Measurements from ENCODE around the gene SLK. TPM values are rescaled to one million over a fixed set of nuclear protein-coding genes. Genes with fewer than 3 reads are reported as not detected.

The SLK gene
- total RNA-seq, 4 donors from 2014 or later = 57.7 to 76.9 (median 64.5) TPM

GRCh38 chr10:104035194-104036068 is 68.5 kb downstream of the SLK start:
- TF ChIP-seq, protein P1, sequence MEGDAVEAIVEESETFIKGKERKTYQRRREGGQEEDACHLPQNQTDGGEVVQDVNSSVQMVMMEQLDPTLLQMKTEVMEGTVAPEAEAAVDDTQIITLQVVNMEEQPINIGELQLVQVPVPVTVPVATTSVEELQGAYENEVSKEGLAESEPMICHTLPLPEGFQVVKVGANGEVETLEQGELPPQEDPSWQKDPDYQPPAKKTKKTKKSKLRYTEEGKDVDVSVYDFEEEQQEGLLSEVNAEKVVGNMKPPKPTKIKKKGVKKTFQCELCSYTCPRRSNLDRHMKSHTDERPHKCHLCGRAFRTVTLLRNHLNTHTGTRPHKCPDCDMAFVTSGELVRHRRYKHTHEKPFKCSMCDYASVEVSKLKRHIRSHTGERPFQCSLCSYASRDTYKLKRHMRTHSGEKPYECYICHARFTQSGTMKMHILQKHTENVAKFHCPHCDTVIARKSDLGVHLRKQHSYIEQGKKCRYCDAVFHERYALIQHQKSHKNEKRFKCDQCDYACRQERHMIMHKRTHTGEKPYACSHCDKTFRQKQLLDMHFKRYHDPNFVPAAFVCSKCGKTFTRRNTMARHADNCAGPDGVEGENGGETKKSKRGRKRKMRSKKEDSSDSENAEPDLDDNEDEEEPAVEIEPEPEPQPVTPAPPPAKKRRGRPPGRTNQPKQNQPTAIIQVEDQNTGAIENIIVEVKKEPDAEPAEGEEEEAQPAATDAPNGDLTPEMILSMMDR (IDR thresholded peaks at IDR 0.05) = no peak

GRCh38 chr10:104036069-104036384 is 69.1 kb downstream of the SLK start:
- TF ChIP-seq, protein P1 (IDR thresholded peaks at IDR 0.05) = no peak
- no peak for TF ChIP-seq POLR2A (IDR thresholded peaks at IDR 0.05)
- Histone ChIP-seq H3K36me3 (peaks cover 4 to 5% of the 10 kb centered on the region in 2 donors), H3K27me3 (no peaks in the 10 kb centered on the region), H3K4me1 (no peaks in the 10 kb centered on the region), H3K9me3 (no peaks in the 10 kb centered on the region), H3K27ac (no peak overlapping the region), H3K4me3 (replicated peaks in 1 of 3) (no peak overlapping the region)
- no peak for DNase-seq
- intact Hi-C loops (cut with DNase I) = no loop called here
- WGBS, 2 donors = 47 to 71% methylated on average over 2 to 3 of the region's 3 CpGs

More at GRCh38 chr10:104035194-104036068, 68.5 kb downstream of the SLK start:
- intact Hi-C loops (cut with DNase I) = no loop called here
- H3K9me3 ChIP-seq = no peaks in the 10 kb centered on the region
- DNase-seq = no peak
- H3K27ac ChIP-seq = no peak overlapping the region
- H3K36me3 ChIP-seq = peaks cover 4 to 5% of the 10 kb centered on the region in 2 donors
- no peak overlapping the region for H3K4me3 ChIP-seq (replicated peaks in 1 of 3)
- no peaks in the 10 kb centered on the region for H3K27me3 ChIP-seq
- WGBS, 2 donors = 84% methylated on average over 15 to 17 of the region's 18 CpGs
- no peaks in the 10 kb centered on the region for H3K4me1 ChIP-seq

DNA sequence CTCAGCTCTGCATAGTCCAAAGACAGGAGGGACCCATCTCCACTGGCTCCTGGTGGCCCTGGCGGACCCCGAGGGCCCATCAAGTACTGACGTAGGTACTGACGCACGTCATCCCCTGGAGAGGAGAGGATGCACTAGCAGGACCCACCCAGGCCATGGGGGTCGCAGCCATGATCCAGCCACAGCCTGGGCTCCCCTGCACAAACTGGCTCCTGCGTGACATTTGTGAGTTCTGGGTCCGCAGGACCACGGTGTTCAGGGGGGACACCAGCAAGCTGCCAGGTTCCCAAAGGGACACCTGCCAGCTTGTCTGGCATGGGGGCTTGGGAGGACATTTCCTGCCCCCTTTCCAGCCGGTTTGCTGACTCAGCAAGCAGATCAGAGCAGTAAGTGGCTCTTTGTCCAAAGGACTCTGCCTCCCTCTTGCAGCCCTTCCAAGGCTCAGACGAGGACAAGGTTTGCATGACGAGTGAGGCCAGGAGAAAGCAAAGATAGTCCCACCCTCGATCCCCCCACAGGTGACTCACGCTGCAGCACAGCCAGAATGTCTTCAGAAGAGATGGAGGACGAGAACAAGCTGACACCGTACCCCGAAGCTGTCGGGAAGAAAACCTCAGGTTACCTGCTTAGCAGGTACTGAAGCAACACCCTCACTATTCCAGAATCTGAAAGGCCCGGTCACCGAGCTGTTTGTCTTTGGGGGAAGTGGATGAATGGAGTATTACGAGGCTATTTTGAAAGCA is 69.7 kb downstream of the SLK start:
- Histone ChIP-seq H3K4me1 (no peaks in the 10 kb centered on the region), H3K27me3 (no peaks in the 10 kb centered on the region), H3K4me3 (replicated peaks in 1 of 3) (no peak overlapping the region), H3K9me3 (no peaks in the 10 kb centered on the region), H3K27ac (no peak overlapping the region), H3K36me3 (peaks cover 4 to 5% of the 10 kb centered on the region in 2 donors)
- WGBS, 2 donors = 66 to 75% methylated on average over 16 to 19 of the region's 21 CpGs
- DNase-seq = no peak
- intact Hi-C loops (cut with DNase I) = no loop called here
- TF ChIP-seq POLR2A (IDR thresholded peaks at IDR 0.05) = no peak
- TF ChIP-seq, protein P1 (IDR thresholded peaks at IDR 0.05) = no peak

DNA sequence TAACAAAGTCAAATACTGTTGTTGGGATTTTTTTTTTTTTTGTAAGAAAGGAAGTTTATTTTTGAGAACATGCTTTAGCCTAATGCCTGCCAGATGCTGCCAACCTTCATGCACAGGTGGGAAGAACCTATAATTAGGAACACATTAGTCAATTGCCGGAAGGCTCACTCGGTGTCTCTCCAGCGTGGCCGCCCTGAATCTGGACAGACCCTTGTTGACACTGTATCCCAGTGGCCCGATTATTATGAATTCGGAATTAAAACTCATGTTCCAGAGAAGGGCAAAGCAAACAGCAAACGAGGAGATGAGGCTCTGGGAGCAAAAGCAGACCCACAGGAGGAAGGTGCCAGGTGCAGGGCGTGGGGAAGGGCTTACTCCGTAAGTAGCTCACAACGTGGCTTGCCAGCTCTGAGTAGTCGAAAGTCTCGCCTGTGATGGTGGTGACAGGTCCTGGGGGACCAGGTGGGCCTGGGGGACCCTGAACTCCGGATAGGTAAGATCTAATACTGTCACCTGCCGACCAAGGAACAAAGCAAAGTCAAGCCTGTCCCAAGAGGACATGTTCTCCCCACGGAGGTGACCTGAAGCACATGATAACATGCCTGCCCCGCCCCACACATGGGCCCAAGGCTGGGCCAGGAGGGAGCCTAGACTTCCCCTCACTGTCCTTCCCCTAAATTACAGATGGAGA is 70.5 kb downstream of the SLK start:
- no peaks in the 10 kb centered on the region for H3K27me3 ChIP-seq
- H3K9me3 ChIP-seq = no peaks in the 10 kb centered on the region
- DNase-seq = no peak
- H3K27ac ChIP-seq = no peak overlapping the region
- 75 to 83% methylated on average over 16 of the region's 16 CpGs for WGBS, 2 donors
- H3K4me1 ChIP-seq = no peaks in the 10 kb centered on the region
- no peak for TF ChIP-seq POLR2A (IDR thresholded peaks at IDR 0.05)
- TF ChIP-seq, protein P1 (IDR thresholded peaks at IDR 0.05) = no peak
- intact Hi-C loops (cut with DNase I) = no loop called here
- peaks cover under 1 to 3% of the 10 kb centered on the region in 2 donors for H3K36me3 ChIP-seq
- no peak overlapping the region for H3K4me3 ChIP-seq (replicated peaks in 1 of 3)

Data from thyroid gland (tissue), 4 donors.